Thoracic aorta (tissue), 2 donors: ENCODE data around the gene APOD. TPM values are rescaled to one million over a fixed set of nuclear protein-coding genes. Genes with fewer than 3 reads are reported as not detected.

Source experiments
- ATAC-seq: fragments of 150-250 bp; one replicate; pipeline ENCODE4 v1.8.0; 2017; ENCODE audit warnings: low read depth; ENCODE audit not compliant: insufficient number of reproducible peaks, low FRiP score
- DNase-seq: peaks from one replicate; pipeline ENCODE4 v3.0.0-alpha.2; 2020; ENCODE audit warnings: low spot score
- H3K27ac ChIP-seq, 2 donors: fragments of 200-600 bp; sonication (generic); 1 replicate in 1 of 2; 2 replicates in 1 of 2; pipeline ENCODE4 v1.5.1; 2016; ENCODE audit warnings: mild to moderate bottlenecking in 2 of 2, moderate library complexity in 2 of 2
- H3K27me3 ChIP-seq: fragments of 200-600 bp; sonication (generic); replicated peaks from 2 replicates; pipeline ENCODE4 v1.6.0; 2016; ENCODE audit warnings: mild to moderate bottlenecking; ENCODE audit not compliant: insufficient read depth
- H3K36me3 ChIP-seq: fragments of 200-600 bp; sonication (generic); one replicate; pipeline ENCODE4 v1.5.1; 2016
- H3K4me1 ChIP-seq, 2 donors: fragments of 200-600 bp; sonication (generic); 1 replicate in 1 of 2; 2 replicates in 1 of 2; pipeline versions ENCODE4 v1.5.1 to v1.6.0; 2016; ENCODE audit warnings: low read depth in 2 of 2, mild to moderate bottlenecking in 1 of 2; ENCODE audit not compliant: control insufficient read depth in 1 of 2
- H3K4me3 ChIP-seq: fragments of 200-600 bp; sonication (generic); 2 replicates; pipeline ENCODE4 v1.5.1; 2016; ENCODE audit warnings: mild to moderate bottlenecking
- H3K9me3 ChIP-seq: fragments of 200-600 bp; sonication (generic); 2 replicates; pipeline ENCODE4 v1.5.1; 2016
- CTCF ChIP-seq: fragments of 200-600 bp; sonication (generic); IDR thresholded peaks from one replicate; pipeline ENCODE4 v1.5.1; 2019; ENCODE audit warnings: antibody characterized with exemption
- total RNA-seq, 2 donors: library from RNA; depleted of rRNA; stranded (reverse); fragments of >200 nt; gene quantifications; one replicate each; pipeline versions ENCODE4 v1.1.0 to v1.2.3, GENCODE V29; 2016

Gene APOD
- total RNA-seq, 2 donors from 2014 or later = 135 to 153 TPM

- no peak for DNase-seq
- no peak overlapping the region for H3K27ac ChIP-seq
- ATAC-seq = no peak
- no peaks in the 10 kb centered on the region for H3K9me3 ChIP-seq
- H3K36me3 ChIP-seq = no peaks in the 10 kb centered on the region
- no peak for TF ChIP-seq CTCF
- H3K4me1 ChIP-seq = no peaks in the 10 kb centered on the region
- H3K4me3 ChIP-seq = no peak overlapping the region
- H3K27me3 ChIP-seq = no peaks in the 10 kb centered on the region
These were observed 3.7 kb upstream of the APOD start for GRCh38 chr3:195587406-195587805.

DNA sequence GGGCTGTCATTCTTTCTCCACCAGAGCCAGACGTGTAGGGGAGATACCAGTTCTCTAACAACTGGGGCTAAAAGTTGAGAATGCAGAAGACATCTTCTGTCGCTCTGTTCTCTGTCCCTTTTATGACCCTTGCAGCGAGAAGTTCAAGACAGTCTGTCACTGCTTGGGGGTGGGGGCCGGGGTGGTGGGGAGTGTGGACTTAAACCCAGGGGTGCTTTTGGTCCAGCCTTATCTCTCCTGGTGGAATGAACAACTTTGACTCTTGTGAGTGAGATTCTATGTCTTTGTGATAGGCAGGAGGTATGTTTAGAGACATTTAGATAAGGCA, 767 bp upstream of the APOD start:
- no peaks in the 10 kb centered on the region for H3K9me3 ChIP-seq
- H3K27ac ChIP-seq = no peak overlapping the region
- H3K4me1 ChIP-seq = no peaks in the 10 kb centered on the region
- H3K27me3 ChIP-seq = no peaks in the 10 kb centered on the region
- ATAC-seq = no peak
- no peak for TF ChIP-seq CTCF
- H3K36me3 ChIP-seq = no peaks in the 10 kb centered on the region
- H3K4me3 ChIP-seq = no peak overlapping the region
- DNase-seq = no peak

DNA sequence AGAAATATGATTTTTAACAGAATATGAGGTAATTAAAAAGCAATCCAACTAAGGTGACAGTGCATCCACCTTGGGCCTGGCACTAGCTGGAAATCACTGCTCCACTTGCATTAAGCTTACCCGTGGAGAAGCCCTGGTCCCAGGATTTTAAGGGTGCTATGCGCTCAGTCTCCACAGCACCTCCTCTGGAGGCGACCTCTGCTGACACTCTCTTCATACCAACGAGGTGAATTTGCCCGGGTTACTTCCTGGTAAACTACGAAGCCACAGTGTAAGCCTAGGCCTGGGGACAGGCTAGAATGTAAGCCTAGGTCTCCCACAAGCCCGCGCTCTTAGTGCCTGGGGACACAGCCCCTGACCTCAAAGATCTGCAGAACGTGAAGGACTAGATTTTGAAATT, 793 bp downstream of the APOD start:
- H3K27me3 ChIP-seq = no peaks in the 10 kb centered on the region
- TF ChIP-seq CTCF = no peak
- H3K4me3 ChIP-seq = no peak overlapping the region
- no peaks in the 10 kb centered on the region for H3K36me3 ChIP-seq
- no peaks in the 10 kb centered on the region for H3K9me3 ChIP-seq
- no peak overlapping the region for H3K27ac ChIP-seq
- ATAC-seq (no peak), DNase-seq (no peak)
- no peaks in the 10 kb centered on the region for H3K4me1 ChIP-seq

DNA sequence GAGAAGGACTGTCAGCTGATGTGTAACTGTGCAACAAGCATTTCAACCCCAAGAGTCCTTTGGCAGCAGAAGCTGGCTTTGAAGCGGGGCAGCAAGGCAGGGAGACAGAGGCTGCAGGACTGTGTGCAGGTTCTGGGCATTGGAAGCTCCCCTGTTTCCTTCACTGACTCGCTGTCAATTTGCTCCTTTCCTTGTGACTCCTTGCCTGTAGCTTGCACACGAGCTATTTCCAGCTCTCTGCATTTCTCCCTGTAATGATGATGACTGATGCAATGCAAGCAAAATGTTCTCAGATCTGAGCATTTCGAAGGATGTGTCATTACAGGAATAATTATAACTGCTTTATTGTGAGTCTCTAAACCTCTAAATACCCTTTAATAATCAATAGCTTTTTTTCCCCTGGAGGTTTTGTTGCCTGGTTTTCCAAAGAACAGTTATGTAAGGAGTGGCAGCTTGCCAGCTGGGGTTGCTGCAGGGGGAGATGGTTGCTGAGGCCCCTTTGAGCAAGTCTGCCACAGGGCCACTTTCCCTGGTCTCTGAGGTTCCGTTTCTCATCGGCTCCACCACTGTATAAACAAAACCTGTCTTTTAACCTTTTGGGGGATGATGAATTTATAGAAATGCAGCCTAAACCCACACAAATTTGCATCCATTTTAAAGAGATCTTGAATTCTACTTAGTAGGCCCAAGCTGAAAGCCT, 2.8 kb downstream of the APOD start:
- Histone ChIP-seq H3K4me1 (no peaks in the 10 kb centered on the region), H3K36me3 (no peaks in the 10 kb centered on the region), H3K27ac (no peak overlapping the region), H3K4me3 (no peak overlapping the region), H3K27me3 (no peaks in the 10 kb centered on the region), H3K9me3 (no peaks in the 10 kb centered on the region)
- ATAC-seq = no peak
- TF ChIP-seq CTCF = no peak
- DNase-seq = no peak

DNA sequence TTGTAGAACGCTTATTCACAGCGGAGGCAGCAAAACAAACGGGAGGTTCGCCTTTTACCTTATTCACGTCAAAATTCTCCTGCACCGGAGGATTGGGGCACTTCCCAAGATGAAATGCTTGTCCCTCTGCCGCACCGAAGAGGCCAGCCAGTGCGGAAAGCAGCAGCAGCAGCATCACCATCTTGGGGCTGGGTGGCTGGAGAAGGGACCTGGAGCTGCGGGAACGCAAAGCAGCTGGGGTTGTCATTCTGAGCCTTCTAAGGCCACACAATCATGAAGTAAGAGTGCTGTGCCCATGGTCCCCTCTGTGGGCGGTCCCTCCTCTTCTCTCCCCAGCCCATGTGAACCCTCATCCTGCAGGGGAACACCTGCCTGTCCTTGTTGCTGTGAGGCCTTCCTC, 4.5 kb downstream of the APOD start:
- Histone ChIP-seq H3K9me3 (no peaks in the 10 kb centered on the region), H3K27ac (no peak overlapping the region), H3K36me3 (no peaks in the 10 kb centered on the region), H3K4me1 (no peaks in the 10 kb centered on the region), H3K4me3 (no peak overlapping the region), H3K27me3 (no peaks in the 10 kb centered on the region)
- ATAC-seq (no peak), DNase-seq (no peak)
- TF ChIP-seq CTCF = no peak
